A673 (cell line): ENCODE results near the gene TTC33.

Experiments used
- EZH2 ChIP-seq: fragments of 200-600 bp; sonication (generic); IDR thresholded peaks from 2 replicates; pipeline ENCODE4 v1.6.1; 2017; ENCODE audit warnings: borderline replicate concordance, low read depth, mild to moderate bottlenecking, mixed read lengths, antibody characterized with exemption, low read length; ENCODE audit not compliant: poor library complexity, severe bottlenecking
- TF ChIP-seq, protein P1 (sequence below): fragments of 300-800, 200-600 bp; sonication (generic); conservative IDR thresholded peaks from 2 replicates; pipeline ENCODE4 v1.5.1; 2017; ENCODE audit warnings: low read depth, mild to moderate bottlenecking, antibody characterized with exemption, low read length, moderate library complexity, mixed read lengths

- TF ChIP-seq, protein P1, sequence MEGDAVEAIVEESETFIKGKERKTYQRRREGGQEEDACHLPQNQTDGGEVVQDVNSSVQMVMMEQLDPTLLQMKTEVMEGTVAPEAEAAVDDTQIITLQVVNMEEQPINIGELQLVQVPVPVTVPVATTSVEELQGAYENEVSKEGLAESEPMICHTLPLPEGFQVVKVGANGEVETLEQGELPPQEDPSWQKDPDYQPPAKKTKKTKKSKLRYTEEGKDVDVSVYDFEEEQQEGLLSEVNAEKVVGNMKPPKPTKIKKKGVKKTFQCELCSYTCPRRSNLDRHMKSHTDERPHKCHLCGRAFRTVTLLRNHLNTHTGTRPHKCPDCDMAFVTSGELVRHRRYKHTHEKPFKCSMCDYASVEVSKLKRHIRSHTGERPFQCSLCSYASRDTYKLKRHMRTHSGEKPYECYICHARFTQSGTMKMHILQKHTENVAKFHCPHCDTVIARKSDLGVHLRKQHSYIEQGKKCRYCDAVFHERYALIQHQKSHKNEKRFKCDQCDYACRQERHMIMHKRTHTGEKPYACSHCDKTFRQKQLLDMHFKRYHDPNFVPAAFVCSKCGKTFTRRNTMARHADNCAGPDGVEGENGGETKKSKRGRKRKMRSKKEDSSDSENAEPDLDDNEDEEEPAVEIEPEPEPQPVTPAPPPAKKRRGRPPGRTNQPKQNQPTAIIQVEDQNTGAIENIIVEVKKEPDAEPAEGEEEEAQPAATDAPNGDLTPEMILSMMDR = no peak
- no peak for TF ChIP-seq EZH2
These were observed 148.6 kb downstream of the TTC33 start for GRCh38 chr5:40607202-40607601.
